ENCODE results near the gene SCN5A.

SCN5A gene

DNA sequence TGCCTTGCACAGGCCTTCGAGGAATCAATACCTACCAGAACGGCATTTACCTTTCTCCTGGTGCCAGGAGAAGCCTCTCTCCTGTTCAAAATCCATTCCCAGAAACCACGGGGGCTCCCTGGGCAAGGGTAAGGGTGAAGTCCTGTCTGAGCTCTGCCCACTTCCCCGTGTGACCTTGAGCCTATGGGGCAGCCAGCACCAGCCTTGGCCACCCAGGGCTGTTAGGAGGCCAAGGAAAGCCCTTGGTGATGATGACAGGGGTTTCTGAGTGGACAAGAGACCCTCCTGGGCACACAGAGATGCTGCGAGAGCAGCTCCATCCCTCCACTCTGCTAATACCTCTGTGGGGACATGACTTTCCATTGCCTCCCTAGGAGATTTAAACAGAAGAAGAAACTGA lies 5.9 kb downstream of the SCN5A start:
- H4K8ac ChIP-seq (ENCODE audit: low read length): no peak overlapping the region
- H3K4me3 ChIP-seq (ENCODE audit: insufficient read depth in 1 of 2, low read depth in 1 of 2, low read length in 2 of 2): no peak overlapping the region
- H3K79me1 ChIP-seq (replicated peaks; ENCODE audit: low read length, poor library complexity, severe bottlenecking): no peaks in the 10 kb centered on the region
- H3K9me3 ChIP-seq (ENCODE audit: control insufficient read depth, low read length): peaks cover 4% of the 10 kb centered on the region
- no peak overlapping the region for H2BK5ac ChIP-seq (ENCODE audit: low read depth, low read length, poor library complexity, severe bottlenecking)
- no peak overlapping the region for H2AK5ac ChIP-seq (ENCODE audit: low read length, severe bottlenecking)
- H4K91ac ChIP-seq (ENCODE audit: low read length): no peak overlapping the region
- H3K36me3 ChIP-seq (ENCODE audit: control insufficient read depth in 1 of 2, insufficient read depth in 2 of 2, low read depth in 1 of 2, low read length in 2 of 2): no peaks in the 10 kb centered on the region
- H2AFZ ChIP-seq (ENCODE audit: low read depth, low read length): no peak overlapping the region
- peaks cover 5% of the 10 kb centered on the region for H3K4me1 ChIP-seq (ENCODE audit: control insufficient read depth, insufficient read depth, low read depth, low read length)
- no peak overlapping the region for H3K23ac ChIP-seq (ENCODE audit: low read length in 2 of 2)
- peaks cover 57 to 89% of the 10 kb centered on the region in 2 experiments for H3K27me3 ChIP-seq (ENCODE audit: control insufficient read depth in 1 of 2, insufficient read depth in 1 of 2, low read length in 2 of 2)
- H3K27ac ChIP-seq (ENCODE audit: low read length, poor library complexity, severe bottlenecking): no peak overlapping the region
- no peak overlapping the region for H3K18ac ChIP-seq (ENCODE audit: low read depth in 1 of 2, low read length in 2 of 2)
- H3K9ac ChIP-seq (ENCODE audit: low read length): no peak overlapping the region
- H2BK120ac ChIP-seq (ENCODE audit: low read depth, low read length): no peak overlapping the region
- H3K14ac ChIP-seq (ENCODE audit: low read length in 2 of 2): no peak overlapping the region
- H2BK15ac ChIP-seq (ENCODE audit: low read depth, poor library complexity, severe bottlenecking): no peak overlapping the region
- no peak overlapping the region for H3K4ac ChIP-seq (ENCODE audit: low read depth in 1 of 2, low read length in 2 of 2)
- H3K4me2 ChIP-seq (ENCODE audit: low read length, poor library complexity, severe bottlenecking): no peak overlapping the region
- no peak for DNase-seq
- H2BK12ac ChIP-seq (ENCODE audit: low read length in 2 of 2): no peak overlapping the region
- WGBS: 80% methylated on average over 4 of the region's 5 CpGs

DNA sequence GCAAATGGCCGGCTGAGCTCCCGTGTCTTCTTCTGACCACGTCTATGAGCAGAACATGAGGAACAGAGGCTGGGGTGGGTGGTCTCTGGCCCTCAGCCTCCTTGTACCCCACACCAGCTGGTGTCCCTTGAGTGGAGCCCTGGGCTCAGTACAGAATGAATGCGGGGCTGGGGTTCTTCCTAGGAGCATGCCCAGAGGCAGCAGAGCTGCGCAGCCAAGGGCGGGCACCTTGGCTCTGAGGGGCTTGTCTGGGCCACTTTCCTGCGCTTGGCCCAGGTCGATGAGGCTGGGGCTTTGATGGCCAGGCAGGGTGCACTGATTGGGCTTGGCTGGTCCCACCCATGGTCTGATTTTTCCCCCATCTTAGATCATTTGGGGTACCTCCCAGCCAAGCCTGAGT lies 6.4 kb downstream of the SCN5A start:
- H2BK5ac ChIP-seq (ENCODE audit: low read depth, low read length, poor library complexity, severe bottlenecking): no peak overlapping the region
- no peak overlapping the region for H2BK12ac ChIP-seq (ENCODE audit: low read length in 2 of 2)
- DNase-seq: no peak
- peaks cover 57 to 89% of the 10 kb centered on the region in 2 experiments for H3K27me3 ChIP-seq (ENCODE audit: control insufficient read depth in 1 of 2, insufficient read depth in 1 of 2, low read length in 2 of 2)
- no peak overlapping the region for H4K91ac ChIP-seq (ENCODE audit: low read length)
- no peak overlapping the region for H3K18ac ChIP-seq (ENCODE audit: low read depth in 1 of 2, low read length in 2 of 2)
- H2AFZ ChIP-seq (ENCODE audit: low read depth, low read length): no peak overlapping the region
- no peaks in the 10 kb centered on the region for H3K36me3 ChIP-seq (ENCODE audit: control insufficient read depth in 1 of 2, insufficient read depth in 2 of 2, low read depth in 1 of 2, low read length in 2 of 2)
- peaks cover 4% of the 10 kb centered on the region for H3K9me3 ChIP-seq (ENCODE audit: control insufficient read depth, low read length)
- H2AK5ac ChIP-seq (ENCODE audit: low read length, severe bottlenecking): no peak overlapping the region
- no peak overlapping the region for H2BK15ac ChIP-seq (ENCODE audit: low read depth, poor library complexity, severe bottlenecking)
- H2BK120ac ChIP-seq (ENCODE audit: low read depth, low read length): no peak overlapping the region
- H3K4me3 ChIP-seq (ENCODE audit: insufficient read depth in 1 of 2, low read depth in 1 of 2, low read length in 2 of 2): no peak overlapping the region
- no peaks in the 10 kb centered on the region for H3K79me1 ChIP-seq (replicated peaks; ENCODE audit: low read length, poor library complexity, severe bottlenecking)
- no peak overlapping the region for H4K8ac ChIP-seq (ENCODE audit: low read length)
- no peak overlapping the region for H3K4me2 ChIP-seq (ENCODE audit: low read length, poor library complexity, severe bottlenecking)
- H3K14ac ChIP-seq (ENCODE audit: low read length in 2 of 2): no peak overlapping the region
- H3K9ac ChIP-seq (ENCODE audit: low read length): no peak overlapping the region
- no peak overlapping the region for H3K4ac ChIP-seq (ENCODE audit: low read depth in 1 of 2, low read length in 2 of 2)
- H3K27ac ChIP-seq (ENCODE audit: low read length, poor library complexity, severe bottlenecking): no peak overlapping the region
- no peak overlapping the region for H3K23ac ChIP-seq (ENCODE audit: low read length in 2 of 2)
- peaks cover 5% of the 10 kb centered on the region for H3K4me1 ChIP-seq (ENCODE audit: control insufficient read depth, insufficient read depth, low read depth, low read length)
- 89% methylated on average over 8 of the region's 8 CpGs for WGBS

DNA sequence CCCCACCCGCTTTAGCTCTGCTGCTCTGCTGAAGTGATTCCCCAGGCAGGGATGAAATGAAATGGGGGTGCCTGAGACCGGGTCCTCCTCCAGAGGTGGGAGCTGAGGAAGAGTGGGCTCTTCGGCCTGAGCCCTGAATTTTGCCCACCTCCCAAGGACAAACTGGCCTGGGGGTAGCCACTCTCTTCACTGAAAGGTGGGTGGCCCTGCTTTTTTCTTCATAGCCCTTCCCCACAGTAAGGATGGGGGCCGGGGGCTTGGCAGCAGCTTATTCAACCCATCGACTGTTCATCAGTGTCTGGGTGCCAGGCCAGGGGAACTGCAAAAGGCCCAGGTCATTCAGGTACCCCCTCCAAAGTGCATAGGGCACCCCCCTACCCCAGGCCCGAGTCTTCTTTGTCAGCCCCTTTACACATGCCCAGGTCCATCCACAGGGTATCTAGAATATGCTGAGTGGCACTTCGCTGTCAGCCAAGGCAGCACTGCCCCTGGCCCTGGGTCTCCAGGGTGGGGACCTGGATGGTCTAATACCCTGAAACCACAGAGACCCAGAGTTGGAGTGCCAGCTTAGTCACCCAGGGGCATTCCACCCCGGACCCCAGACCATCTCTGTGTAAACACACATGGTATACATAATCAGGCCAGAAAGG lies 7.9 kb downstream of the SCN5A start:
- Histone ChIP-seq H2BK5ac (ENCODE audit: low read depth, low read length, poor library complexity, severe bottlenecking) (no peak overlapping the region), H3K18ac (ENCODE audit: low read depth in 1 of 2, low read length in 2 of 2) (no peak overlapping the region), H3K27me3 (ENCODE audit: control insufficient read depth in 1 of 2, insufficient read depth in 1 of 2, low read length in 2 of 2) (peaks cover 55 to 89% of the 10 kb centered on the region in 2 experiments), H4K91ac (ENCODE audit: low read length) (no peak overlapping the region), H3K36me3 (ENCODE audit: control insufficient read depth in 1 of 2, insufficient read depth in 2 of 2, low read depth in 1 of 2, low read length in 2 of 2) (no peaks in the 10 kb centered on the region), H3K9me3 (ENCODE audit: control insufficient read depth, low read length) (no peaks in the 10 kb centered on the region), H2AFZ (ENCODE audit: low read depth, low read length) (no peak overlapping the region), H4K8ac (ENCODE audit: low read length) (no peak overlapping the region), H2BK15ac (ENCODE audit: low read depth, poor library complexity, severe bottlenecking) (no peak overlapping the region), H2BK120ac (ENCODE audit: low read depth, low read length) (no peak overlapping the region), H3K4me1 (ENCODE audit: control insufficient read depth, insufficient read depth, low read depth, low read length) (peaks cover 5% of the 10 kb centered on the region), H3K4me2 (ENCODE audit: low read length, poor library complexity, severe bottlenecking) (no peak overlapping the region), H3K4ac (ENCODE audit: low read depth in 1 of 2, low read length in 2 of 2) (no peak overlapping the region), H3K23ac (ENCODE audit: low read length in 2 of 2) (no peak overlapping the region), H3K4me3 (ENCODE audit: insufficient read depth in 1 of 2, low read depth in 1 of 2, low read length in 2 of 2) (no peak overlapping the region), H2AK5ac (ENCODE audit: low read length, severe bottlenecking) (no peak overlapping the region), H3K27ac (ENCODE audit: low read length, poor library complexity, severe bottlenecking) (no peak overlapping the region), H3K9ac (ENCODE audit: low read length) (no peak overlapping the region), H3K79me1 (replicated peaks; ENCODE audit: low read length, poor library complexity, severe bottlenecking) (no peaks in the 10 kb centered on the region), H2BK12ac (ENCODE audit: low read length in 2 of 2) (no peak overlapping the region), H3K14ac (ENCODE audit: low read length in 2 of 2) (no peak overlapping the region)
- DNase-seq: no peak
- WGBS: 69% methylated on average over 8 of the region's 8 CpGs

DNA sequence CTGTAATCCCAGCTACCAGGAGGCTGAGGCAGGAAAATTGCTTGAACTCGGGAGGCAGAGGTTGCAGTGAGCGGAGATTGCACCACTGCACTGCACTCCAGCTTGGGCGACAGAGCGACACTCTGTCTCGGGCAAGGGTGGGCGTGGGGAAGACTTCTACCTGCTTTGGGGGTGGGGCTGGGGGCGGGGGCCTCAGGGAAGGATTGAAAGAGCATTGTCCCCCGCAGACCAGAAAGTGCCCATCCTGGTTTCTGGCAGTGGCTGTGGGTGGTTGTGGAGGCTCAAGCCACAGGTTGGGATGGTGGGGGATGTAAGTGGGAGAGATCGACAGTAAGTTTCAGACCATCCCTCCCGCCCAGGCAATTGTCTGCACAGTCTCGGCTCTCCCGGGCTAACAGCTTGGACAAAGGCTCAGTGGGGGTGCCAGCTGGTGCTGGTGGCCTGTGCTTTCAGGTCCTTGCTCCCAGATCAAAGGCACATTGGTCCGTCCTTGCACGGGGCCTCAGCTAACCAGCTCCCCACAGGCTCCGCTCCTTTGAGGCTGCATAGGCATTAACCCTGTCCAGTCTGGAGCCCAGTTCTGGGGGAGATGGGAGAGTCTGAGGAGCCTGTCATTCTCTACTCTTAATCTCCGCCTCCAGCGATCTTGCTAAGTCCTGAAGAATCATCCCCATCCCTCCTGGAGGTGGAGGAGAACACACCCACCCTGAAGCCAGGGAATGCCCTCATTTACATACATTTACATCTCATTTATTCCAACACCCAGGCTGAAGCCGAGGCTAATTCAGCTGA lies 8.6 kb downstream of the SCN5A start:
- H3K18ac ChIP-seq (ENCODE audit: low read depth in 1 of 2, low read length in 2 of 2): no peak overlapping the region
- no peak overlapping the region for H3K4me2 ChIP-seq (ENCODE audit: low read length, poor library complexity, severe bottlenecking)
- H2BK15ac ChIP-seq (ENCODE audit: low read depth, poor library complexity, severe bottlenecking): no peak overlapping the region
- H2BK12ac ChIP-seq (ENCODE audit: low read length in 2 of 2): no peak overlapping the region
- no peak overlapping the region for H4K91ac ChIP-seq (ENCODE audit: low read length)
- no peak overlapping the region for H3K4me3 ChIP-seq (ENCODE audit: insufficient read depth in 1 of 2, low read depth in 1 of 2, low read length in 2 of 2)
- H4K8ac ChIP-seq (ENCODE audit: low read length): no peak overlapping the region
- no peak overlapping the region for H3K14ac ChIP-seq (ENCODE audit: low read length in 2 of 2)
- no peak overlapping the region for H2BK120ac ChIP-seq (ENCODE audit: low read depth, low read length)
- H2BK5ac ChIP-seq (ENCODE audit: low read depth, low read length, poor library complexity, severe bottlenecking): no peak overlapping the region
- no peak overlapping the region for H3K4ac ChIP-seq (ENCODE audit: low read depth in 1 of 2, low read length in 2 of 2)
- DNase-seq: no peak
- no peak overlapping the region for H2AK5ac ChIP-seq (ENCODE audit: low read length, severe bottlenecking)
- H3K9ac ChIP-seq (ENCODE audit: low read length): no peak overlapping the region
- H3K27me3 ChIP-seq (ENCODE audit: control insufficient read depth in 1 of 2, insufficient read depth in 1 of 2, low read length in 2 of 2): peaks cover 55 to 89% of the 10 kb centered on the region in 2 experiments
- H3K4me1 ChIP-seq (ENCODE audit: control insufficient read depth, insufficient read depth, low read depth, low read length): peaks cover 5% of the 10 kb centered on the region
- WGBS: 32% methylated on average over 18 of the region's 18 CpGs
- no peak overlapping the region for H3K27ac ChIP-seq (ENCODE audit: low read length, poor library complexity, severe bottlenecking)
- H3K9me3 ChIP-seq (ENCODE audit: control insufficient read depth, low read length): no peaks in the 10 kb centered on the region
- no peaks in the 10 kb centered on the region for H3K36me3 ChIP-seq (ENCODE audit: control insufficient read depth in 1 of 2, insufficient read depth in 2 of 2, low read depth in 1 of 2, low read length in 2 of 2)
- no peak overlapping the region for H2AFZ ChIP-seq (ENCODE audit: low read depth, low read length)
- no peak overlapping the region for H3K23ac ChIP-seq (ENCODE audit: low read length in 2 of 2)
- no peaks in the 10 kb centered on the region for H3K79me1 ChIP-seq (replicated peaks; ENCODE audit: low read length, poor library complexity, severe bottlenecking)
